ENCODE results near the gene ADAP1. TPM values are rescaled to one million over a fixed set of nuclear protein-coding genes. Genes with fewer than 3 reads are reported as not detected.

The ADAP1 gene
- total and polyA plus RNA-seq, 2 donors from 2014 or later = 36.4 to 48.2 TPM

DNA sequence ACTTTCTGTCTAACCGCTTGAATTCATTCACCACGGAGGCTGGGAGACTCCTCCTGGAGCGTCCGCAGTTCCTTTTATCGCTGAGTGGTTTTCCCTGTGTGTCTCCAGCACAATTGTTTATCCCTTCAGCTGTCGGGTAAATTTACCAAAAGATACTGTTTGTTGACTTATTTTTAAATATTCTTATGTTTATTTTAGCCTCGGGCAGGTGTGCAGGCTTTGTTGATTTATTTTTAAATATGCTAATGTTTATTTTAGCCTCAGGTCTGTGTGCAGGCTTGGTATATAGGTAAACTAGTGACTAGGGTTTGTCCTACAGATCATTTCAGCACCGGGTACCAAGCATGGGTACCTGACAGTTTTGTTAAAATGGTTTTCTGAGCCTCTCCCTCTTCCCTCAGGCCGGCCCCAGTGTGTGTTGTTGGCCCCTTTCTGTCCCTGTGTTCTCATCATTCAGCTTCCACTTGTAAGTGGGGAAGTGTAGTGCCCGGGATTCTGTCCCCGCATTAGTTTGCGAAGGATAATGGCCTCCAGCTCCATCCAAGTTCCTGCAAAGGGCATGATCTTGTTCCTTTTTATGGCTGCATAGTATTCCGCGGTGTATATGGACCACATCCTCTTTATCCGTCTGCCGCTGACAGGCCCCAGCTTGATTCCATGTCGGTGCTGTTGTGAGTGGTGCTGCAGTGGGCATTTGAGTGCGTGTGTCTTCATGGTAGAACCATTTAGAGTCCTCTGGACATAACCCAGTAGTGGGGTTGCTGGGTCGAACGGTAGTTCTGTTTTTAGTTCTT, 72.8 kb downstream of the ADAP1 start:
- no peaks in the 10 kb centered on the region for H3K27me3 ChIP-seq (ENCODE audit: control insufficient read depth, insufficient read depth, low read length)
- peak in 1 of 5 donors; percentile 9 for DNase-seq
- peak overlapping the region; percentile 11 to 60 for H3K27ac ChIP-seq (ENCODE audit: low read depth in 2 of 2, low read length in 2 of 2)
- H3K9me3 ChIP-seq (ENCODE audit: control insufficient read depth in 2 of 3, insufficient read depth in 1 of 3, low read length in 3 of 3) = no peaks in the 10 kb centered on the region
- TF ChIP-seq CTCF (IDR thresholded peaks at IDR 0.05; ENCODE audit: borderline replicate concordance, extremely low read depth, insufficient read depth) = no peak
- intact Hi-C loops (cut with DNase I) = no loop called here
- H3K36me3 ChIP-seq (ENCODE audit: control insufficient read depth in 2 of 3, insufficient read depth in 3 of 3, low read length in 3 of 3) = peaks cover 0 to 6% (median 2%) of the 10 kb centered on the region in 3 donors
- no peak overlapping the region for H3K4me3 ChIP-seq (ENCODE audit: low read length in 3 of 3)
- peak overlapping the region in 1 of 3 donors; percentile 26 for H3K9ac ChIP-seq (ENCODE audit: low read length in 3 of 3)
- no peak for FAIRE-seq
- H3K4me1 ChIP-seq (ENCODE audit: control insufficient read depth in 2 of 3, insufficient read depth in 2 of 3, low read depth in 1 of 3, low read length in 3 of 3) = peaks cover 0 to 34% (median 12%) of the 10 kb centered on the region in 3 donors

DNA sequence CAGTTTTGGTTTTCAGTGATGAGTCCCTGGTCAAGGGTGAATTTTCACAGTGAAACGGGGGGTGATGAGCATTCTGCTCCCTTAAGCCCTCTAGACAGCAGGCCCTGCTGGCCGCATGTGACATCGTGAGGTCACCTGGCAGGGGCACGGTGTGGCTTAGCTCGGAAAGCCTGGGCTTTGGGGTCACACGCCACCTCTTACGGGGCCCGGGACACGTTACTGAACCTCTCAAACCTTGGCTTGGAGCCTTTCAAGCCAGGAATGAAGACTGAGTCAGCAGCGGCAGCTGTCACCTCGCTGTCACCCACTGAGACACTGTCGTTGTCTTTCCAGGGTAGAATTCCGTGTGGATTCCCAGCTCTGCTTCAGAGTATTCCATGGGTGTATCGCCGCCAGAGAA, 74.0 kb downstream of the ADAP1 start:
- no peak for FAIRE-seq
- H3K27me3 ChIP-seq (ENCODE audit: control insufficient read depth, insufficient read depth, low read length) = no peaks in the 10 kb centered on the region
- H3K4me1 ChIP-seq (ENCODE audit: control insufficient read depth in 2 of 3, insufficient read depth in 2 of 3, low read depth in 1 of 3, low read length in 3 of 3) = peaks cover 0 to 35% (median 12%) of the 10 kb centered on the region in 3 donors
- intact Hi-C loops (cut with DNase I) = no loop called here
- H3K4me3 ChIP-seq (ENCODE audit: low read length in 3 of 3) = no peak overlapping the region
- H3K9me3 ChIP-seq (ENCODE audit: control insufficient read depth in 2 of 3, insufficient read depth in 1 of 3, low read length in 3 of 3) = no peaks in the 10 kb centered on the region
- no peak for TF ChIP-seq CTCF (IDR thresholded peaks at IDR 0.05; ENCODE audit: borderline replicate concordance, extremely low read depth, insufficient read depth)
- H3K27ac ChIP-seq (ENCODE audit: low read depth in 2 of 2, low read length in 2 of 2) = no peak overlapping the region
- no peak overlapping the region for H3K9ac ChIP-seq (ENCODE audit: low read length in 3 of 3)
- H3K36me3 ChIP-seq (ENCODE audit: control insufficient read depth in 2 of 3, insufficient read depth in 3 of 3, low read length in 3 of 3) = no peaks in the 10 kb centered on the region
- DNase-seq = peak in 1 of 5 donors; percentile 53

GRCh38 chr7:879706-880105, 74.8 kb downstream of the ADAP1 start:
- Histone ChIP-seq H3K9ac (ENCODE audit: low read length in 3 of 3) (no peak overlapping the region), H3K27ac (ENCODE audit: low read depth in 2 of 2, low read length in 2 of 2) (peak overlapping the region in 1 of 2 donors; percentile 47), H3K36me3 (ENCODE audit: control insufficient read depth in 2 of 3, insufficient read depth in 3 of 3, low read length in 3 of 3) (no peaks in the 10 kb centered on the region), H3K9me3 (ENCODE audit: control insufficient read depth in 2 of 3, insufficient read depth in 1 of 3, low read length in 3 of 3) (no peaks in the 10 kb centered on the region), H3K27me3 (ENCODE audit: control insufficient read depth, insufficient read depth, low read length) (no peaks in the 10 kb centered on the region), H3K4me3 (ENCODE audit: low read length in 3 of 3) (no peak overlapping the region), H3K4me1 (ENCODE audit: control insufficient read depth in 2 of 3, insufficient read depth in 2 of 3, low read depth in 1 of 3, low read length in 3 of 3) (peaks cover 0 to 32% (median 12%) of the 10 kb centered on the region in 3 donors)
- no peak for TF ChIP-seq CTCF (IDR thresholded peaks at IDR 0.05; ENCODE audit: borderline replicate concordance, extremely low read depth, insufficient read depth)
- FAIRE-seq (no peak), DNase-seq (peak in 1 of 5 donors; percentile 42)
- intact Hi-C loops (cut with DNase I) = loop anchor here (10.0 kb wide), 1 partner anchor 95 kb away; no protein-coding TSS in a partner anchor
